Muscle layer of duodenum (tissue), 2 donors: Measurements from ENCODE around the gene ARFGAP2.
"Not testable (repeated sequence)": the region's sequence is repeated elsewhere in the genome, so short reads cannot be mapped to it uniquely, and the experiment has no call there.

Source experiments
- H3K27ac ChIP-seq: one replicate; pipeline ENCODE4 v1.7.0; 2013; ENCODE audit warnings: mild to moderate bottlenecking, low read length
- H3K27me3 ChIP-seq: one replicate; pipeline ENCODE4 v1.7.0; 2013; ENCODE audit warnings: low read depth, mild to moderate bottlenecking, control low read depth, low read length
- H3K36me3 ChIP-seq, 2 donors: one replicate each; pipeline ENCODE4 v1.7.0; 2013; ENCODE audit warnings: low read length in 2 of 2, control low read depth in 1 of 2, mild to moderate bottlenecking in 1 of 2; ENCODE audit not compliant: insufficient read depth in 2 of 2, control insufficient read depth in 1 of 2
- H3K4me1 ChIP-seq, 2 donors: one replicate each; pipeline ENCODE4 v1.7.0; 2013; ENCODE audit warnings: low read length in 2 of 2, mild to moderate bottlenecking in 2 of 2, control low read depth in 1 of 2, moderate library complexity in 1 of 2; ENCODE audit not compliant: insufficient read depth in 2 of 2, control insufficient read depth in 1 of 2
- H3K4me3 ChIP-seq, 2 donors: one replicate each; pipeline ENCODE4 v1.7.0; 2013; ENCODE audit warnings: low read length in 2 of 2, low read depth in 1 of 2, mild to moderate bottlenecking in 1 of 2
- H3K9me3 ChIP-seq, 2 donors: one replicate each; pipeline ENCODE4 v1.7.0; 2013; ENCODE audit warnings: low read length in 2 of 2, control low read depth in 1 of 2, mild to moderate bottlenecking in 1 of 2; ENCODE audit not compliant: control insufficient read depth in 1 of 2
- donor health status: healthy.

Gene ARFGAP2

GRCh38 chr11:47207459-47207858, 30.8 kb upstream of the ARFGAP2 start:
- Histone ChIP-seq H3K27ac (no peak overlapping the region), H3K4me1 (no peaks in the 10 kb centered on the region)

GRCh38 chr11:47206577-47206976, 29.9 kb upstream of the ARFGAP2 start:
- not testable (repeated sequence) for H3K27ac ChIP-seq, H3K36me3 ChIP-seq, H3K27me3 ChIP-seq, H3K4me1 ChIP-seq, H3K4me3 ChIP-seq, H3K9me3 ChIP-seq

More at GRCh38 chr11:47207459-47207858, 30.8 kb upstream of the ARFGAP2 start:
- Histone ChIP-seq H3K27me3 (no peaks in the 10 kb centered on the region), H3K36me3 (no peaks in the 10 kb centered on the region), H3K4me3 (no peak overlapping the region), H3K9me3 (no peaks in the 10 kb centered on the region)

- no peak overlapping the region for H3K27ac ChIP-seq
- H3K36me3 ChIP-seq = no peaks in the 10 kb centered on the region
- no peaks in the 10 kb centered on the region for H3K9me3 ChIP-seq
- no peaks in the 10 kb centered on the region for H3K4me1 ChIP-seq
- no peak overlapping the region for H3K4me3 ChIP-seq
- H3K27me3 ChIP-seq = no peaks in the 10 kb centered on the region
These were observed 27.9 kb upstream of the ARFGAP2 start for GRCh38 chr11:47204637-47204989.

GRCh38 chr11:47202576-47202975, 25.9 kb upstream of the ARFGAP2 start:
- Histone ChIP-seq H3K27me3 (no peaks in the 10 kb centered on the region), H3K9me3 (no peaks in the 10 kb centered on the region), H3K4me3 (no peak overlapping the region), H3K27ac (no peak overlapping the region), H3K4me1 (no peaks in the 10 kb centered on the region), H3K36me3 (no peaks in the 10 kb centered on the region)

- H3K27me3 ChIP-seq = no peaks in the 10 kb centered on the region
- H3K27ac ChIP-seq = no peak overlapping the region
- H3K4me1 ChIP-seq = no peaks in the 10 kb centered on the region
- H3K9me3 ChIP-seq = no peaks in the 10 kb centered on the region
- no peak overlapping the region for H3K4me3 ChIP-seq
- H3K36me3 ChIP-seq = no peaks in the 10 kb centered on the region
These were observed 24.3 kb upstream of the ARFGAP2 start for GRCh38 chr11:47201015-47201414.

- not testable (repeated sequence) for H3K27me3 ChIP-seq, H3K4me3 ChIP-seq, H3K9me3 ChIP-seq, H3K36me3 ChIP-seq, H3K4me1 ChIP-seq, H3K27ac ChIP-seq
These were observed 21.5 kb upstream of the ARFGAP2 start for GRCh38 chr11:47198161-47198560.

GRCh38 chr11:47192111-47192510, 15.4 kb upstream of the ARFGAP2 start:
- Histone ChIP-seq H3K27me3 (no peaks in the 10 kb centered on the region), H3K36me3 (no peaks in the 10 kb centered on the region)

GRCh38 chr11:47191137-47191536, 14.5 kb upstream of the ARFGAP2 start:
- not testable (repeated sequence) for H3K27me3 ChIP-seq, H3K4me3 ChIP-seq, H3K36me3 ChIP-seq, H3K27ac ChIP-seq, H3K9me3 ChIP-seq
- H3K4me1 ChIP-seq = peaks cover 0 to 15% of the 10 kb centered on the region in 2 donors

More at GRCh38 chr11:47192111-47192510, 15.4 kb upstream of the ARFGAP2 start:
- H3K4me3 ChIP-seq = no peak overlapping the region
- no peaks in the 10 kb centered on the region for H3K9me3 ChIP-seq
- no peak overlapping the region for H3K27ac ChIP-seq
- peaks cover 0 to 8% of the 10 kb centered on the region in 2 donors for H3K4me1 ChIP-seq

- peaks cover 0 to 34% of the 10 kb centered on the region in 2 donors for H3K4me1 ChIP-seq
- peak overlapping the region; percentile 31 for H3K27ac ChIP-seq
- H3K27me3 ChIP-seq = no peaks in the 10 kb centered on the region
- no peak overlapping the region for H3K4me3 ChIP-seq
- H3K36me3 ChIP-seq = no peaks in the 10 kb centered on the region
- no peaks in the 10 kb centered on the region for H3K9me3 ChIP-seq
These were observed 12.6 kb upstream of the ARFGAP2 start for GRCh38 chr11:47189100-47189834.

- no peak overlapping the region for H3K4me3 ChIP-seq
- H3K27ac ChIP-seq = peak overlapping the region; percentile 59
- peaks cover 0 to 41% of the 10 kb centered on the region in 2 donors for H3K4me1 ChIP-seq
- no peaks in the 10 kb centered on the region for H3K9me3 ChIP-seq
- no peaks in the 10 kb centered on the region for H3K36me3 ChIP-seq
- H3K27me3 ChIP-seq = no peaks in the 10 kb centered on the region
These were observed 11.6 kb upstream of the ARFGAP2 start for GRCh38 chr11:47188259-47188658.

GRCh38 chr11:47187723-47188122, 11.0 kb upstream of the ARFGAP2 start:
- Histone ChIP-seq H3K27ac (peak overlapping the region; percentile 59), H3K4me3 (peak overlapping the region in 1 of 2 donors; percentile 85), H3K4me1 (peaks cover 0 to 45% of the 10 kb centered on the region in 2 donors), H3K27me3 (no peaks in the 10 kb centered on the region), H3K9me3 (no peaks in the 10 kb centered on the region), H3K36me3 (no peaks in the 10 kb centered on the region)
